Measurements from ENCODE around the gene EVC. TPM values are rescaled to one million over a fixed set of nuclear protein-coding genes. Genes with fewer than 3 reads are reported as not detected.

EVC gene
- polyA plus RNA-seq (ENCODE audit: insufficient read length in 10 of 10), result 10 to 100 TPM; 12.9 to 22.9 (median 17.3) TPM
- long read RNA-seq, donor 1, result 0 reads
- long read RNA-seq, donor 2, result 0 reads
- long read RNA-seq, donor 3, result 0 reads
- long read RNA-seq, donor 4, result 0 reads
- long read RNA-seq, donor 5, partial matches to known transcripts, result 0 of 7 reads
- long read RNA-seq, donor 5, other reads (novel, unspliced or antisense), result 7 of 7 reads
- long read RNA-seq, donor 6, result 0 reads
- long read RNA-seq, donor 7, full-length matches to known transcripts, result 1 of 35 reads
- long read RNA-seq, donor 7, partial matches to known transcripts, result 34 of 35 reads
- long read RNA-seq, donor 7, other reads (novel, unspliced or antisense), result 0 of 35 reads
- long read RNA-seq, donor 8, result 0 reads
- long read RNA-seq, donor 9, result 0 reads

- peak; percentile 86 to 95 (median 90) for DNase-seq
Measured at GRCh38 chr4:5710961-5711478, at the start of gene EVC. EVC (plus strand) TSS chr4:5711201; CDS start chr4:5711381, 180 bp downstream.

- no peak for DNase-seq
Measured at GRCh38 chr4:5661237-5661636, 49.8 kb upstream of the EVC start.

- no peak for DNase-seq
Measured at GRCh38 chr4:5662555-5662954, 48.4 kb upstream of the EVC start.

- DNase-seq, result no peak
Measured at GRCh38 chr4:5664778-5665177, 46.2 kb upstream of the EVC start.

GRCh38 chr4:5666741-5667140 lies 44.3 kb upstream of the EVC start:
- DNase-seq, result no peak

GRCh38 chr4:5676763-5677162 lies 34.2 kb upstream of the EVC start:
- DNase-seq, result no peak

GRCh38 chr4:5678977-5679376 lies 32.0 kb upstream of the EVC start:
- no peak for DNase-seq

GRCh38 chr4:5683566-5683965 lies 27.4 kb upstream of the EVC start:
- peak; percentile 3 to 54 (median 17) for DNase-seq

- DNase-seq, result no peak
Measured at GRCh38 chr4:5685296-5685695, 25.7 kb upstream of the EVC start.

GRCh38 chr4:5686338-5686737 lies 24.7 kb upstream of the EVC start:
- no peak for DNase-seq

- DNase-seq, result no peak
Measured at GRCh38 chr4:5689065-5689464, 21.9 kb upstream of the EVC start.

- DNase-seq, result no peak
Measured at GRCh38 chr4:5691491-5692132, 19.4 kb upstream of the EVC start.

GRCh38 chr4:5693871-5694270 lies 17.1 kb upstream of the EVC start:
- no peak for DNase-seq

- no peak for DNase-seq
Measured at GRCh38 chr4:5696341-5696740, 14.7 kb upstream of the EVC start.

- DNase-seq, result no peak
Measured at GRCh38 chr4:5700459-5700858, 10.5 kb upstream of the EVC start.

GRCh38 chr4:5701971-5702370 lies 9.0 kb upstream of the EVC start:
- DNase-seq, result no peak

GRCh38 chr4:5703831-5704230 lies 7.2 kb upstream of the EVC start:
- DNase-seq, result no peak

GRCh38 chr4:5704276-5704675 lies 6.7 kb upstream of the EVC start:
- DNase-seq, result no peak

GRCh38 chr4:5705647-5706320 lies 5.2 kb upstream of the EVC start:
- no peak for DNase-seq

- no peak for DNase-seq
Measured at GRCh38 chr4:5706486-5707290, 4.3 kb upstream of the EVC start.

GRCh38 chr4:5707366-5707765 lies 3.6 kb upstream of the EVC start:
- DNase-seq, result no peak

All from muscle of back (tissue), 13 donors.